ENCODE results near the gene NDST3. TPM values are rescaled to one million over a fixed set of nuclear protein-coding genes. Genes with fewer than 3 reads are reported as not detected.

Gene NDST3
- total RNA-seq, 4 donors from 2014 or later: 0.98 to 11.6 (median 4.9) TPM

- H3K27ac ChIP-seq: no peak overlapping the region
- 64 to 84% methylated on average over 3 to 4 of the region's 4 CpGs for WGBS, 2 donors
- H3K4me1 ChIP-seq: no peaks in the 10 kb centered on the region
- no peak for TF ChIP-seq EP300 (IDR thresholded peaks at IDR 0.05)
- TF ChIP-seq POLR2A (IDR thresholded peaks at IDR 0.05): no peak
- TF ChIP-seq CTCF (IDR thresholded peaks at IDR 0.05): no peak
- H3K36me3 ChIP-seq: no peaks in the 10 kb centered on the region
- H3K9me3 ChIP-seq: no peaks in the 10 kb centered on the region
- H3K4me3 ChIP-seq: no peak overlapping the region
- no peaks in the 10 kb centered on the region for H3K27me3 ChIP-seq
- DNase-seq (ENCODE audit: low spot score in 2 of 2): no peak
These were observed 107.0 kb downstream of the NDST3 start for GRCh38 chr4:118141240-118141639.

- H3K27ac ChIP-seq: no peak overlapping the region
- peaks cover 0 to 11% (median 0%) of the 10 kb centered on the region in 4 donors for H3K9me3 ChIP-seq
- no peak for DNase-seq (ENCODE audit: low spot score in 2 of 2)
- 81 to 88% methylated on average over 5 of the region's 5 CpGs for WGBS, 2 donors
- no peak overlapping the region for H3K4me3 ChIP-seq
- H3K4me1 ChIP-seq: no peaks in the 10 kb centered on the region
- H3K27me3 ChIP-seq: no peaks in the 10 kb centered on the region
- no peak for TF ChIP-seq CTCF (IDR thresholded peaks at IDR 0.05)
- no peak for TF ChIP-seq POLR2A (IDR thresholded peaks at IDR 0.05)
- TF ChIP-seq EP300 (IDR thresholded peaks at IDR 0.05): no peak
- no peaks in the 10 kb centered on the region for H3K36me3 ChIP-seq
These were observed 120.4 kb downstream of the NDST3 start for GRCh38 chr4:118154649-118155048.

- TF ChIP-seq POLR2A (IDR thresholded peaks at IDR 0.05) (no peak), EP300 (IDR thresholded peaks at IDR 0.05) (no peak), CTCF (IDR thresholded peaks at IDR 0.05) (no peak)
These were observed 121.2 kb downstream of the NDST3 start for GRCh38 chr4:118155516-118155915.

GRCh38 chr4:118158763-118159375, 124.6 kb downstream of the NDST3 start:
- Histone ChIP-seq H3K27ac (no peak overlapping the region), H3K9me3 (peaks cover 0 to 29% (median 1%) of the 10 kb centered on the region in 4 donors), H3K27me3 (no peaks in the 10 kb centered on the region), H3K4me1 (no peaks in the 10 kb centered on the region), H3K4me3 (no peak overlapping the region), H3K36me3 (no peaks in the 10 kb centered on the region)
- no peak for DNase-seq (ENCODE audit: low spot score in 2 of 2)
- TF ChIP-seq CTCF (IDR thresholded peaks at IDR 0.05): no peak
- no peak for TF ChIP-seq POLR2A (IDR thresholded peaks at IDR 0.05)
- no peak for TF ChIP-seq EP300 (IDR thresholded peaks at IDR 0.05)
- 75 to 76% methylated on average over 2 of the region's 2 CpGs for WGBS, 2 donors

More at GRCh38 chr4:118155516-118155915, 121.2 kb downstream of the NDST3 start:
- no peak for DNase-seq (ENCODE audit: low spot score in 2 of 2)
- no peak overlapping the region for H3K27ac ChIP-seq
- no peaks in the 10 kb centered on the region for H3K27me3 ChIP-seq
- H3K4me1 ChIP-seq: no peaks in the 10 kb centered on the region
- no peak overlapping the region for H3K4me3 ChIP-seq
- no peaks in the 10 kb centered on the region for H3K36me3 ChIP-seq
- H3K9me3 ChIP-seq: peaks cover 0 to 19% (median 1%) of the 10 kb centered on the region in 4 donors

- H3K4me1 ChIP-seq: no peaks in the 10 kb centered on the region
- WGBS, 2 donors: 94 to 97% methylated on average over 1 of the region's 1 CpG
- no peaks in the 10 kb centered on the region for H3K27me3 ChIP-seq
- no peak overlapping the region for H3K4me3 ChIP-seq
- DNase-seq (ENCODE audit: low spot score in 2 of 2): no peak
- H3K27ac ChIP-seq: no peak overlapping the region
- no peaks in the 10 kb centered on the region for H3K36me3 ChIP-seq
- H3K9me3 ChIP-seq: peaks cover 0 to 11% (median 4%) of the 10 kb centered on the region in 4 donors
- TF ChIP-seq POLR2A (IDR thresholded peaks at IDR 0.05): no peak
- no peak for TF ChIP-seq EP300 (IDR thresholded peaks at IDR 0.05)
- TF ChIP-seq CTCF (IDR thresholded peaks at IDR 0.05): no peak
These were observed 133.0 kb downstream of the NDST3 start for GRCh38 chr4:118167306-118167705.

Data from tibial nerve (tissue), 4 donors.